K562 (cell line): ENCODE results near the gene LIPE.

Source experiments
- CGGBP1 ChIP-seq: fragments of 250-450 bp; sonication (Bioruptor Pico); IDR thresholded peaks from 2 replicates; pipeline ENCODE4 v1.9.0; 2021; ENCODE audit warnings: mild to moderate bottlenecking
- FOXA1 ChIP-seq: fragments of 450-650 bp; IDR thresholded peaks from 2 replicates; pipeline ENCODE4 v1.6.1; 2016; ENCODE audit warnings: mild to moderate bottlenecking, borderline replicate concordance
- HDAC2 ChIP-seq: fragments of 450-650 bp; IDR thresholded peaks from 2 replicates; pipeline ENCODE4 v1.6.1; 2016; ENCODE audit warnings: mild to moderate bottlenecking
- MAX ChIP-seq: sonication (generic); formaldehyde crosslinking; IDR thresholded peaks from 2 replicates; pipeline ENCODE4 v1.9.0; 2022; ENCODE audit warnings: mild to moderate bottlenecking, missing genetic modification reagents
- NFE2 ChIP-seq: IDR thresholded peaks from 2 replicates; pipeline ENCODE4 v1.6.1; 2014; ENCODE audit warnings: antibody characterized with exemption, low read depth
- NFYB ChIP-seq: IDR thresholded peaks from 2 replicates; pipeline ENCODE4 v1.6.1; 2011; ENCODE audit warnings: mild to moderate bottlenecking, moderate library complexity; ENCODE audit not compliant: insufficient read length; ENCODE audit errors: extremely low read depth
- SAFB2 ChIP-seq: fragments of 200-400 bp; formaldehyde crosslinking; IDR thresholded peaks from 2 replicates; pipeline ENCODE4 v1.6.1; 2018; ENCODE audit warnings: borderline replicate concordance, low read length, low read depth, moderate library complexity; ENCODE audit not compliant: severe bottlenecking
- ZBTB1 ChIP-seq: sonication (generic); formaldehyde crosslinking; IDR thresholded peaks from 2 replicates; pipeline ENCODE4 v1.8.1; 2023; ENCODE audit warnings: missing genetic modification reagents, low read depth, mild to moderate bottlenecking, borderline replicate concordance
- ZFP30 ChIP-seq: fragments of 250-450 bp; sonication (Bioruptor Pico); IDR thresholded peaks from 2 replicates; pipeline ENCODE4 v1.8.0; 2022; ENCODE audit warnings: moderate library complexity, mild to moderate bottlenecking, inconsistent platforms, borderline replicate concordance
- ZNF23 ChIP-seq: fragments of 250-450 bp; sonication (Bioruptor Pico); IDR thresholded peaks from 2 replicates; pipeline ENCODE4 v1.4.0; 2020; ENCODE audit warnings: mild to moderate bottlenecking

- TF ChIP-seq MAX (no peak), SAFB2 (no peak), CGGBP1 (no peak), ZNF23 (CRISPR knock-in tag) (no peak), ZBTB1 (no peak), ZFP30 (CRISPR knock-in tag) (no peak), NFE2 (no peak), NFYB (no peak), FOXA1 (no peak), HDAC2 (no peak)
Measured at GRCh38 chr19:42455086-42455485, 27.9 kb upstream of the LIPE start.
